GM12878 (cell line): ENCODE data around the gene HPF1. TPM values are rescaled to one million over a fixed set of nuclear protein-coding genes. Genes with fewer than 3 reads are reported as not detected.

Experiments used
- ATAC-seq: fragments of 200-7000 bp; cut with Tn5 transposase; 3 replicates; pipeline ENCODE4 v1.9.1; 2020; ENCODE audit warnings: mild to moderate bottlenecking, moderate library complexity
- BruUV-seq: library from RNA; stranded (reverse); fragments of 400-500 nt; replicated peaks from 2 replicates; lab custom pipeline; 2021; lab: Mats Ljungman, UMichigan
- CTCF ChIA-PET: fragments of 300-600 bp; sonication (Branson Sonifier 250); formaldehyde crosslinking; extraction: SDS; loops from one replicate; lab custom pipeline; 2021; ENCODE audit warnings: inconsistent platforms; lab: Yijun Ruan, JAX
- POLR2A ChIA-PET: fragments of 350-600 bp; formaldehyde crosslinking; extraction: SDS; loops from one replicate; lab custom pipeline; 2021; ENCODE audit warnings: inconsistent platforms; lab: Charles Lee
- RAD21 ChIA-PET: fragments of 300-600 bp; sonication (Branson Sonifier 250); formaldehyde crosslinking; loops from one replicate; lab custom pipeline; 2023; ENCODE audit warnings: antibody characterized with exemption; ENCODE audit not compliant: unreplicated experiment; lab: Charles Lee
- SMC1A ChIA-PET: fragments of 300-600 bp; sonication (Branson Sonifier 250); formaldehyde crosslinking; loops from one replicate; lab custom pipeline; 2023; ENCODE audit not compliant: unreplicated experiment, uncharacterized antibody; lab: Charles Lee
- DNase-seq: peaks from one replicate; pipeline ENCODE4 v3.0.0-alpha.2; 2011; ENCODE audit warnings: low read depth, low spot score
- FAIRE-seq: peaks from 3 replicates; lab custom pipeline; 2011; peaks lifted over from hg19 to GRCh38; lab: Jason Lieb, UNC
- H2AFZ ChIP-seq: 2 replicates; pipeline ENCODE4 v1.6.0; 2011; ENCODE audit warnings: low read depth, low read length, control low read depth; ENCODE audit not compliant: control insufficient read depth
- H3K27ac ChIP-seq: 2 replicates; pipeline ENCODE4 v1.5.1; 2011; ENCODE audit warnings: control low read depth; ENCODE audit not compliant: control insufficient read depth, insufficient read depth
- H3K27me3 ChIP-seq, 2 experiments: replicated peaks in 1 of 2; 2 replicates each; pipeline versions ENCODE4 v1.6.0 to v1.6.1; 2011; ENCODE audit warnings: low read length in 1 of 2; ENCODE audit not compliant: control insufficient read depth in 2 of 2, insufficient read depth in 2 of 2
- H3K36me3 ChIP-seq, 2 experiments: 2 replicates each; pipeline ENCODE4 v1.5.1; 2011; ENCODE audit warnings: low read length in 1 of 2; ENCODE audit not compliant: control insufficient read depth in 2 of 2, insufficient read depth in 2 of 2
- H3K4me1 ChIP-seq: 2 replicates; pipeline ENCODE4 v1.6.1; 2011; ENCODE audit warnings: mild to moderate bottlenecking, low read length, moderate library complexity, mixed read lengths; ENCODE audit not compliant: control insufficient read depth, insufficient read depth
- H3K4me2 ChIP-seq: 2 replicates; pipeline ENCODE4 v1.6.0; 2011; ENCODE audit warnings: control low read depth; ENCODE audit not compliant: control insufficient read depth, insufficient read depth
- H3K4me3 ChIP-seq: fragments of 200-600 bp; sonication (generic); 2 replicates; pipeline ENCODE4 v1.5.1; 2016
- H3K79me2 ChIP-seq: 2 replicates; pipeline ENCODE4 v1.6.0; 2011; ENCODE audit warnings: low read length; ENCODE audit not compliant: control insufficient read depth, insufficient read depth
- H3K9ac ChIP-seq: 2 replicates; pipeline ENCODE4 v1.8.0; 2011; ENCODE audit warnings: low read length, control low read depth, mixed read lengths; ENCODE audit not compliant: control insufficient read depth, insufficient read depth
- H3K9me3 ChIP-seq: replicated peaks from 3 replicates; pipeline ENCODE4 v1.5.1; 2011; ENCODE audit warnings: mild to moderate bottlenecking, low read length; ENCODE audit not compliant: control insufficient read depth, insufficient read depth
- H4K20me1 ChIP-seq: 2 replicates; pipeline ENCODE4 v1.6.0; 2011; ENCODE audit not compliant: control insufficient read depth, insufficient read depth
- ATF3 ChIP-seq: IDR thresholded peaks from 2 replicates; pipeline ENCODE4 v1.6.1; 2011; ENCODE audit warnings: low read depth, mild to moderate bottlenecking, low read length, moderate library complexity, borderline replicate concordance; ENCODE audit errors: extremely low read depth
- DPF2 ChIP-seq: fragments of 450-650 bp; IDR thresholded peaks from 2 replicates; pipeline ENCODE4 v1.6.1; 2017; ENCODE audit warnings: mild to moderate bottlenecking
- E2F8 ChIP-seq: fragments of 450-650 bp; IDR thresholded peaks from 2 replicates; pipeline ENCODE4 v1.6.1; 2018; ENCODE audit warnings: mild to moderate bottlenecking, low read depth, moderate library complexity; ENCODE audit not compliant: partially characterized antibody
- ELK1 ChIP-seq: IDR thresholded peaks from 2 replicates; pipeline ENCODE4 v1.6.1; 2012; ENCODE audit warnings: low read depth, low read length, improper control_type of control experiment
- FOXK2 ChIP-seq: fragments of 450-650 bp; IDR thresholded peaks from 2 replicates; pipeline ENCODE4 v1.6.1; 2017; ENCODE audit warnings: mild to moderate bottlenecking, moderate library complexity
- IKZF1 ChIP-seq: fragments of 450-650 bp; conservative IDR thresholded peaks from 2 replicates; pipeline ENCODE4 v1.6.1; 2017; ENCODE audit warnings: antibody characterized with exemption, mild to moderate bottlenecking
- IKZF2 ChIP-seq, 2 experiments: fragments of 450-650 bp; IDR thresholded peaks; 2 replicates each; pipeline ENCODE4 v1.6.1; 2017; ENCODE audit warnings: mild to moderate bottlenecking in 2 of 2, moderate library complexity in 2 of 2
- KDM1A ChIP-seq: fragments of 200-600 bp; sonication (generic); IDR thresholded peaks from 2 replicates; pipeline ENCODE4 v1.6.1; 2016; ENCODE audit warnings: borderline replicate concordance
- MTA2 ChIP-seq: fragments of 450-650 bp; IDR thresholded peaks from 2 replicates; pipeline ENCODE4 v1.6.1; 2016; ENCODE audit warnings: low read depth, mild to moderate bottlenecking, moderate library complexity
- NFIC ChIP-seq: IDR thresholded peaks from 2 replicates; pipeline ENCODE4 v1.6.1; 2012; ENCODE audit warnings: low read depth, mild to moderate bottlenecking, inconsistent platforms, low read length, moderate library complexity
- NR2F1 ChIP-seq: fragments of 450-650 bp; conservative IDR thresholded peaks from 2 replicates; pipeline ENCODE4 v1.6.1; 2017; ENCODE audit warnings: mild to moderate bottlenecking
- RAD21 ChIP-seq: IDR thresholded peaks from 2 replicates; pipeline ENCODE4 v1.6.1; 2011; ENCODE audit warnings: mild to moderate bottlenecking, low read depth, low read length, moderate library complexity; ENCODE audit not compliant: insufficient read depth
- RAD51 ChIP-seq: fragments of 450-650 bp; IDR thresholded peaks from 2 replicates; pipeline ENCODE4 v1.6.1; 2016; ENCODE audit warnings: moderate library complexity, mild to moderate bottlenecking, inconsistent platforms
- SMAD5 ChIP-seq: IDR thresholded peaks from 2 replicates; pipeline ENCODE4 v1.6.1; 2016; ENCODE audit warnings: antibody characterized with exemption, low read depth
- TCF12 ChIP-seq: IDR thresholded peaks from 2 replicates; pipeline ENCODE4 v1.6.1; 2011; ENCODE audit warnings: low read depth, mild to moderate bottlenecking, low read length
- USF2 ChIP-seq: IDR thresholded peaks from 2 replicates; pipeline ENCODE4 v1.6.1; 2011; ENCODE audit warnings: low read depth, low read length, improper control_type of control experiment, borderline replicate concordance
- ZNF592 ChIP-seq: fragments of 450-650 bp; IDR thresholded peaks from 2 replicates; pipeline ENCODE4 v1.6.1; 2017; ENCODE audit warnings: mild to moderate bottlenecking, moderate library complexity
- WGBS: methylation state at CpG from one replicate; pipeline ENCODE4 v1.1.6; 2016; ENCODE audit warnings: low lambda C conversion rate; ENCODE audit not compliant: insufficient replicate concordance, insufficient coverage; ENCODE audit errors: missing lambda C conversion rate; 5-methylcytosine and 5-hydroxymethylcytosine counted together
- in situ Hi-C: fragments of 300-500 bp; cut with MboI; formaldehyde crosslinking; loops from 9 replicates; pipeline ENCODE4 v1.14.3; 2018; ENCODE audit warnings: mixed read lengths
- intact Hi-C: fragments of 100-400 bp; cut with micrococcal nuclease; formaldehyde crosslinking; loops from one replicate; pipeline ENCODE4 v1.14.2; 2022; ENCODE audit not compliant: unreplicated experiment
- polyA plus RNA-seq, 11 experiments: library from polyadenylated mRNA; depleted of rRNA in 4 of 11; unstranded in 6 of 11; stranded (reverse) in 5 of 11; fragments of >200 nt; fragmentation: Nextera tagmentation in 4 of 11; fragmentation: Illumina TruSeq in 1 of 11; extraction: Ambion mirVana in 4 of 11; extraction: Trizol in 1 of 11; gene quantifications; 1 replicate in 1 of 11; 2 replicates in 10 of 11; pipeline versions ENCODE4 v1.2.1 to v1.2.3, GENCODE V29; 2011 to 2016; ENCODE audit warnings: inconsistent platforms in 2 of 11, missing spikeins in 2 of 11, low read depth in 1 of 11
- total RNA-seq, 4 experiments: library from RNA; depleted of rRNA in 3 of 4; stranded (reverse); fragments of >200 nt in 3 of 4; fragmentation: Illumina TruSeq in 1 of 4; extraction: Trizol in 1 of 4; gene quantifications; 2 replicates each; pipeline versions ENCODE4 v1.2.1 to v1.2.3, GENCODE V29; 2013 to 2021

The HPF1 gene
- total and polyA plus RNA-seq, 10 of the 15 experiments (the other 5 are each of a cell fraction or from before 2014, with no cell fraction given) = 31.2 to 93.5 (median 48.7) TPM

- ATAC-seq = no peak
- CTCF ChIA-PET = no interaction called here
- no peak overlapping the region for H3K4me3 ChIP-seq
- TF ChIP-seq DPF2 (no peak), SMAD5 (no peak), RAD51 (no peak), ATF3 (no peak), NFIC (no peak), ZNF592 (no peak), NR2F1 (no peak), IKZF1 (no peak), RAD21 (no peak), MTA2 (no peak), USF2 (no peak), E2F8 (no peak), TCF12 (no peak), FOXK2 (no peak), IKZF2 (IDR thresholded peaks at IDR 0.05) (no peak), KDM1A (no peak), ELK1 (no peak)
These were observed 12.5 kb downstream of the HPF1 start for GRCh38 chr4:169745291-169745690.

More at GRCh38 chr4:169745291-169745690, 12.5 kb downstream of the HPF1 start:
- no peak overlapping the region for H3K27ac ChIP-seq
- ChIA-PET RAD21 (no interaction called here), SMC1A (no interaction called here), POLR2A (interaction anchor here (0.6 kb wide), 1 partner anchor 735 kb away, joined by 4 read pairs; the partner anchor contains the start of gene CBR4)
- H4K20me1 ChIP-seq = no peaks in the 10 kb centered on the region
- WGBS = 100% methylated on average over 1 of the region's 1 CpG
- H3K36me3 ChIP-seq = no peaks in the 10 kb centered on the region; a peak in 2 of 4 replicates
- H2AFZ ChIP-seq = no peak overlapping the region
- H3K9ac ChIP-seq = no peak overlapping the region
- intact Hi-C loops (no loop called here), in situ Hi-C loops (no loop called here)
- FAIRE-seq (no peak), DNase-seq (no peak)
- H3K4me1 ChIP-seq = no peaks in the 10 kb centered on the region
- H3K4me2 ChIP-seq = no peak overlapping the region
- BruUV-seq = no TSS peak
- no peaks in the 10 kb centered on the region for H3K27me3 ChIP-seq
- no peaks in the 10 kb centered on the region for H3K9me3 ChIP-seq
- no peaks in the 10 kb centered on the region for H3K79me2 ChIP-seq
